ENCODE measurements around the gene PLA2G15. TPM values are rescaled to one million over a fixed set of nuclear protein-coding genes. Genes with fewer than 3 reads are reported as not detected.

The PLA2G15 gene, protein sequence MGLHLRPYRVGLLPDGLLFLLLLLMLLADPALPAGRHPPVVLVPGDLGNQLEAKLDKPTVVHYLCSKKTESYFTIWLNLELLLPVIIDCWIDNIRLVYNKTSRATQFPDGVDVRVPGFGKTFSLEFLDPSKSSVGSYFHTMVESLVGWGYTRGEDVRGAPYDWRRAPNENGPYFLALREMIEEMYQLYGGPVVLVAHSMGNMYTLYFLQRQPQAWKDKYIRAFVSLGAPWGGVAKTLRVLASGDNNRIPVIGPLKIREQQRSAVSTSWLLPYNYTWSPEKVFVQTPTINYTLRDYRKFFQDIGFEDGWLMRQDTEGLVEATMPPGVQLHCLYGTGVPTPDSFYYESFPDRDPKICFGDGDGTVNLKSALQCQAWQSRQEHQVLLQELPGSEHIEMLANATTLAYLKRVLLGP
- total RNA-seq, result 20.0 and 21.6 TPM in 2 replicates

DNA sequence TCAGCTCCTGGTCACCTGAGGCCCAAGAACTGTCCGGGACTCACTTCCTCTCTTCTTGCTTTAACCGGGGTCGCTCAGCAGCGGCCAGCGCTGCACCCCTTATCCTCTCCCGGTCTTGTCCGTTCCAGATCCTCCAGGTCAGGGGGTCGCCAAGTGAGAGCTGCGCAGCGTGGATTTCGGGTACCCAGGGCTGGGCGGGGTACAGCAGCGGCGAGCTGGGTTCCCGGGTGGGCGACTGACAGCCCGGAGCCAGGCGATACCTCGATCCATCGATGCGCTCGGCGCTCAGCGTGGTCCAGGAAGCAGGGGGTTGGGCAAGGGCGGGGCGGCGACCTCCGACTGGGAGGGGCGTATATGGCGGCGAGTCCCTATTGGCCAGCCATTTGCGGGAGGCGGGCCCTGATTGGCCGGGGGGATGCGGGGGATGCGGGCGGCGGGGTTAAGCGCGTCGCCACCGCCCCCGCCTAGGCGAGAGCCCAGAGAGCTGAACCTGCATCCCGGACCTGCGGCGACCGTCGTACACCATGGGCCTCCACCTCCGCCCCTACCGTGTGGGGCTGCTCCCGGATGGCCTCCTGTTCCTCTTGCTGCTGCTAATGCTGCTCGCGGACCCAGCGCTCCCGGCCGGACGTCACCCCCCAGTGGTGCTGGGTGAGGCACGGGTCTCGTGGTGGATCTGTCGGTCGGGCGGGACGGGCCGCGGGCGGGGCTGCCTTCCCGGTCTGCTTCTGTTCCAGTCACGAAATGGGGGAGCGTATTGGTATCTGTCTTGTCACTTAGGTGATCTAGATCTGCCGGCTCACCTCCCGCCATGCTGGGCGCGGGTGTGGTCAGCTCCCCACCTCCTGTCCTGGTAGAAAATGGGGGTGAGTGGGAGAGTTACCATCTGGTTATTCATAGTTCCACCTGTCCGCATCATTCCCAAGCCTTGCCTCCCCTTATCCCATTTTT, at the start of gene PLA2G15:
Gene PLA2G15, plus strand, starts transcription at position 471 of the 951 bp plus-strand sequence. Its CDS starts 54 bp downstream, at position 525.

GRCh38 chr16:68235887-68236136, 9.4 kb upstream of the PLA2G15 start, which contains the start of gene ESRP2:
Gene ESRP2 (minus strand): TSS chr16:68236127. CDS start chr16:68236045, 82 bp downstream.

DNA sequence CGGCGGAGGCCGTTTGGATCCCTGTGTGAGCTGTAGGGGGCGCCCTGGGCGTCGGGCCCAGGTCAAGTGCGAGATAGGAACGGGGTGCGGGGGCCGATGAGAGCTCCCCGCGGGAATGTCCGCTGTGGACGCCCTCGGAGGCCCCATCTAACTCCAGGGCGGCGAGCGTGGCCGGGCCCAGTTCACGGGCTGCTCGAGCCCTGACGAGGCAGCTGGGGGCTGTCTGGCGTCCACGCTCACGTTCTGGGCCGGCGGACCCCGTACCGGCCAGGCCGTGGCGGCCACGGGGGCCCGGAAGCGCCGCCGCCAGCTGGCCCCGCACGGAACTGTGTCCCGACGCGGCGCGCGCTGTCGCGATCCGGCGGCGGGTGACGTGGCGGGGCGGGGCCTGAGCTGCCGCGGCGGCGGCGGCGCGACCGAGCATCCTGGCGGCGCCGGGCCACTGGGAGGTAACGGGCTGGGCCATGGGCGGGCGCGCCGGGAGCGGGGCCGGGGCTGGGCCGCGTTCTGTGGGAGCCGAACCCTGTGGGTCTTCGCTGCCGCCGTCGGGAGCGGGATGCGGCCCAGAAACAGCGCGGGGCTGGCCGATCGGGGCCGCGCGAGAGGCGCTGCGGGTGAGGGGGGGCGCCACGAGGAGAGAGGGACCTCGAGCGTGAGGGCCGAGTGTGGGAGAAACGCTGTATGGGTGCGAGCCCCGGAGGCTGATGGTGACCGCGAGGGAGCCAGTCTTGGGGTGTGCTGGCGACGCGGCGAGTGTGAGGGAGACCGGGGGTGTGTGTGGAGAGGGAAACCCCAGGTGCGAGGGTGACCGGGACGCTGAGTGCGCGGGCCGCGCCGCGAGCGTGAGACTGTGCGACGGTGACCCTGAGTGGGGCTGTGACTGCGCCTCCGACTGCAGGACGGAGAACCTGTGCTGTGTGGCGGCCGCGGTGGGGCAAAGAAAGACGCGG, 19.2 kb downstream of the PLA2G15 start, which contains the start of gene SLC7A6:
Gene SLC7A6, plus strand, starts transcription at position 399 of the 950 bp plus-strand sequence. CDS start 10,201 bp downstream, outside the sequence.

Other genes with a start within 250 kb of the PLA2G15 start
- 15.0 and 30.2 TPM in 2 replicates for gene DPEP2, start 245.9 kb upstream of the PLA2G15 start, total RNA-seq
- 0.09 and 0.11 TPM in 2 replicates for gene DPEP2NB, start 229.5 kb upstream of the PLA2G15 start, total RNA-seq
- gene DDX28, start 222.1 kb upstream of the PLA2G15 start, total RNA-seq, result 23.5 and 25.4 TPM in 2 replicates
- 20.9 and 23.5 TPM in 2 replicates for gene DUS2, start 222.1 kb upstream of the PLA2G15 start, total RNA-seq
- gene NFATC3, start 160.0 kb upstream of the PLA2G15 start, total RNA-seq, result 19.5 and 29.1 TPM in 2 replicates
- gene ESRP2, start 9.2 kb upstream of the PLA2G15 start, total RNA-seq, result 0.17 and 1.7 TPM in 2 replicates
- 8.6 and 10.9 TPM in 2 replicates for gene SLC7A6, start 19.2 kb downstream of the PLA2G15 start, total RNA-seq
- 11.9 and 12.0 TPM in 2 replicates for gene SLC7A6OS, start 65.6 kb downstream of the PLA2G15 start, total RNA-seq
- gene PRMT7, start 65.6 kb downstream of the PLA2G15 start, total RNA-seq, result 19.1 and 20.2 TPM in 2 replicates
- under 0.01 TPM in 2 replicates for gene SMPD3, start 203.1 kb downstream of the PLA2G15 start, total RNA-seq

Measured in dermis lymphatic vessel endothelial cell (primary cell).